HG03097 (cell line): ENCODE data around the gene UBTF.

ENCODE experiments used
- ATAC-seq: cut with Tn5 transposase; IDR thresholded peaks from one replicate; pipeline ENCODE4 v1.9.1; 2021; ENCODE audit not compliant: unreplicated experiment, low FRiP score

Gene UBTF, protein sequence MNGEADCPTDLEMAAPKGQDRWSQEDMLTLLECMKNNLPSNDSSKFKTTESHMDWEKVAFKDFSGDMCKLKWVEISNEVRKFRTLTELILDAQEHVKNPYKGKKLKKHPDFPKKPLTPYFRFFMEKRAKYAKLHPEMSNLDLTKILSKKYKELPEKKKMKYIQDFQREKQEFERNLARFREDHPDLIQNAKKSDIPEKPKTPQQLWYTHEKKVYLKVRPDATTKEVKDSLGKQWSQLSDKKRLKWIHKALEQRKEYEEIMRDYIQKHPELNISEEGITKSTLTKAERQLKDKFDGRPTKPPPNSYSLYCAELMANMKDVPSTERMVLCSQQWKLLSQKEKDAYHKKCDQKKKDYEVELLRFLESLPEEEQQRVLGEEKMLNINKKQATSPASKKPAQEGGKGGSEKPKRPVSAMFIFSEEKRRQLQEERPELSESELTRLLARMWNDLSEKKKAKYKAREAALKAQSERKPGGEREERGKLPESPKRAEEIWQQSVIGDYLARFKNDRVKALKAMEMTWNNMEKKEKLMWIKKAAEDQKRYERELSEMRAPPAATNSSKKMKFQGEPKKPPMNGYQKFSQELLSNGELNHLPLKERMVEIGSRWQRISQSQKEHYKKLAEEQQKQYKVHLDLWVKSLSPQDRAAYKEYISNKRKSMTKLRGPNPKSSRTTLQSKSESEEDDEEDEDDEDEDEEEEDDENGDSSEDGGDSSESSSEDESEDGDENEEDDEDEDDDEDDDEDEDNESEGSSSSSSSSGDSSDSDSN

DNA sequence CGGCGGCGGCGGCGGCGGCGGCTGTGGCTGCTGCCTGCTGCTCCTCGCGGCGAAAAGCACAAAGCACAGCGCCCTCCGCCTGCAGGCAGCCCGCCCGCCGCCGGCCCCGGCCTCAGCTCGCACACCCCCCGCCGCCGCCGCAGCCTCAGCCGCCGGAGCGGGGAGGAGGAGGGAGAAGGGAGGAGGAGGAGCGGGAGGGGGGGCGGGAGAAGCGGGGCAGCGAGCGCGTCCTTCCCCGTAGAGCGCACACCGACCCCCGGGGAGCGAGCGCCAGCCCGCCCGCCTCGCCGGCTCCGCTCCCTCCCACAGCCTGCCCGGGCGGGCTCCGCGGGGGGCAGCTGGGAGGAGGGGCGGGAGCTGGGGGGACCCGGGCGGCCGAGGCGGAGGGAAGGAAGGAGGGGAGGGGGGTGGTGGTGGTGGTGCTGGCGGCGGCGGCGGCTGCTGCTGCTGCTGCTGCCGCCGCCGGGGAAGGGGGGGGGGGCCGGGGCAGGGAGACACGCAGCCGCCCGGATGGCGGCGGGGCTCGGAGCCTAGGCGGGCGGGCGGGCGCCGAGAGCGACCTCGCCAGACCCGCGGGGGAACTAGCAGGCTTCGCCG, at the start of gene UBTF:
TSS of gene UBTF (minus strand) at position 60 of the 597 bp plus-strand sequence. CDS start 1,446 bp downstream, outside the sequence.
- peak; percentile 8 for ATAC-seq

DNA sequence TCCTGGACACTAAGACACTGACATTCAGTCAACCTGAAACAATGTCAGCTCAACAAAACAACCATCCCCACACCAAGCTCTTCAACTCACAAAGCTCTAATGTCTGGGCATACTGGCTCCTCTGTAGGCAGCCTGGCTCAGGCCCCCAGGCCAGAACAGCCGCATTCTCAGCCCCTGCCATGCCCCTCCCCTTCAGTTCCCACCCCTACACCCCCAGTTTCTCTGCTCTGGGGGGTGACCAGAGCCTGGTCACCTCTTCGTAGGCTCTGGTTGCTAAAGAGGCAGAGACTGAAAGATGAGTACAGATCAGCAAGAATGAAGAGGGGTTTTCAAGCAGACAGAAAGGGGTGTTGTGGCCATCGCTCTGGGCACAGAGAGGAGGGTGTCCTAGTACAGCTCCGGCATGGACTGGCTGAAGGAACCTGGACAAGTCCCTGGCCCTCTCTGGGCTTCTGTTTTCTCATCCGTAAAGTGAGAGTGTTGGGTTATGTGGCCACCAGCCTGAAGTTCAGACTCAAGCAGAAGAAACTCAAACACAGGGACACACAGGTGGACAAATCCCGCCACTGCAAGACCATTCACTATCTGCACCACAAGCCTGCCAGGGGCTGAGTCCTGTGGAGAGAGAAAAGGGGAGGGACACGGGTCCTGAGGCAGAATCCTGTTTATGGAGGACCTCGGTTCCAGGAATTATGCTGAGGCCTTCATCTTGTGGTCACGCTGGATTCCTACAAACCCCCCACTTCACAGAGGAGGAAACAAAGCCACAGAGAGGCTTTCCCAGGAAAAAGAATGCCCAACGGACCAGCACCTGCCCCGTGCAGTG, 49.4 kb upstream of the UBTF start:
- ATAC-seq = no peak

DNA sequence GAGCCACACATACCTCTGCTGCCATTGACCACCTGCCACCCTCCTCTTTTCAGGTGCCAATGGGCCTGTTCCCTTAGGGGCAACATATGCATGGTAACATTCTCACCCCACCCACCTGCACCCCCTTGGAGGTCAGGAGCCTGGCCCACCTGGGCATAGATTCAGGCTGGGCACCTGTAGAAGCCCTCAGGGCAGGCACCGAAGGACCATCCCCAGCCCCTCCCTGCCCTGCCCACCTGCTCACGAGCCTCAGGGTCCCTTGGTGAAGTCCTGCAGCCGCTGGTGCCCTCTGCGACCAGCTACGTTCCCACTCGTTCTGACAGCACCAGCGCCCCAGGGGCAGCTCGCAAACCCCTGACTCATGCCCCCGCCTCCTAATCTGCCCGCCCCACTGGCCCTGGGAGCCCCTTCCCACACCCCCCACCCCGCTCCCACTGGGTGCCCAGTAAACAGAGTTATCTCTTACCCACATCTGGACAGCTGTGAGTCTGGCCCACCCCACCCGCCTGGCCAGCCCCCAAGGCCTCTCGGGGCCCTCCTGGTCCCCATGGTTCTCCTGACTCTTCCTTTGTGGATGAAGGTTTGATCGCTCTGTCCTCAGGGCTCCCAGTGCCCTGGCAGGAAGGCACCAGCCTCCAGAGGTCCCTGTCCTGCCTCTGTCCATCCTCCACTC, 48.5 kb upstream of the UBTF start, which contains the start of gene SLC4A1:
TSS of gene SLC4A1 (minus strand) at position 318 of the 673 bp plus-strand sequence. CDS start 5,269 bp downstream, outside the sequence.
- no peak for ATAC-seq

DNA sequence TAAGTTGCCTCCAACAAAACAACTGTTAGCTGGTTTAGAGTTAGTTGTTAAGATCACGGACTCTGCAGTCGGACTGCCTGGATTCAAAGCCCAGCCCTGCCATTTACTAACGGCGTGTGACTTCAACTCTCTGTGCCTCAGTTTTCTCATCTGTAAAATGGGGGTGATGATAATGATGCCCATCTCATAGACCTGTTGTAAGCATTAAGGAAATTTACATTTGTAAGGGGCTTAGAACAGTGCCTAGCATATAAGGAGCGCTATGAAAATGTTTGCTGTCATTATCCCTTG, 47.6 kb upstream of the UBTF start:
- ATAC-seq = no peak

DNA sequence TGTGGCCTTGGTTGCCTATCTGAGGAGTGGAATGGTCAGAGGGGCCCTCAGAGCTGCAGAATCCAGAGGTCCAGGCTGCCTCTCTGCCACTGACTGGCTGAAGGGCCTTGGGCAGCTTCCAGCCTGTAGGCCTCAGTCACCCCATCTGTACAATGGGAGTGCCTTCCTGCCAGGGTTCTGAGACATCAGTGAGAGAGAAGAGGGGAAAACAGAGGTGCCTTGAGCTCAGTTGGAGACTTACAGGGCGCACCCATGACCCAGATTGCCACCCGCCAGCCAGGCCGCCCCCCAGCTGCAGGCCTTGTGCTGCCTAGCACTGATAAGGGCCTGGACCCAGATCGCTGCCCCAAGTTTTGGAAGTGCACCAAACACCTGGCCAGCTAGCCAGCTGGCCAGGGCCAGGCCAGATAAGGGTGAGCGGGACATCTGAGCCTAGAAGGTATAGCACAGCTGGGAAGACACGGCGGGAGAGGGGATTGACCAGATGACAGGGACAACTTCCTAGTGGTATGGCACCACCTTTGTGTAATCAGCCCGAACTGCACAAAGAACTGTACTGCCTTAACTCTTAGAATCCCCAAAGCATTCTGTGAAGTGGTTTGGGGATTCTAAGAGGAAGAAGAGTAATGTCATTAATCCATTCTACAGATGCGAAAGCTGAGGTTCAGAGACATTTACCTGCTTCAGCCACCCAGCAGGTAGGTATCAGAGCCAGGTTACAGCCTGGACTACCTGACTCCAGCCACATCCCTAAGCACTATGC, 47.1 kb upstream of the UBTF start:
- ATAC-seq = no peak

DNA sequence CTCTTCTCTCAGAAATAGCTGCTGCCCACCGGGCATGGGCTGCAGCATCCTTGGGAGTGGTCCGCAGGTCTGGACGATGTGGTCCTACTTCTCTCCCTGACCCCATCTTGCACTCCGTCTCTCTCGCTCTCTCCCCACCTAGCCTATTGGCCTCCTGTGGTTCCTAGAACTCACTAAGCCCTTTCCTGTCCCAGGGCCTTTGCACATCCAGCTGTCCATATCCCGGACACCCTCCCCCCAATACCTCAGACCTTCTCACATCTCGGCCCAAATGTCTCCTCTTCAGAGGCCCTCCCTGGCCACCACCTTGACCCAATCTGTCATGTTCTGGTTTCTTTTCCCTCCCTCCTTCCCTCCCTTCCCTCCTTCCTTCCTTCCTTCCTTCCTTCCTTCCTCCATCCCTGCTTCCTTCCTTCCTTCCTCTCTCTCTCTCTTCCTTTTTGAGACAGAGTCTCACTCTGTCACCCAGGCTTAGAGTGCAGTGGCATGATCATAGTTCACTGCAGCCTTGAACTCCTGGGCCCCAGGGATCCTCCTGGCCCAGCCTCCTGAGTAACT, 43.9 kb upstream of the UBTF start:
- ATAC-seq = no peak

DNA sequence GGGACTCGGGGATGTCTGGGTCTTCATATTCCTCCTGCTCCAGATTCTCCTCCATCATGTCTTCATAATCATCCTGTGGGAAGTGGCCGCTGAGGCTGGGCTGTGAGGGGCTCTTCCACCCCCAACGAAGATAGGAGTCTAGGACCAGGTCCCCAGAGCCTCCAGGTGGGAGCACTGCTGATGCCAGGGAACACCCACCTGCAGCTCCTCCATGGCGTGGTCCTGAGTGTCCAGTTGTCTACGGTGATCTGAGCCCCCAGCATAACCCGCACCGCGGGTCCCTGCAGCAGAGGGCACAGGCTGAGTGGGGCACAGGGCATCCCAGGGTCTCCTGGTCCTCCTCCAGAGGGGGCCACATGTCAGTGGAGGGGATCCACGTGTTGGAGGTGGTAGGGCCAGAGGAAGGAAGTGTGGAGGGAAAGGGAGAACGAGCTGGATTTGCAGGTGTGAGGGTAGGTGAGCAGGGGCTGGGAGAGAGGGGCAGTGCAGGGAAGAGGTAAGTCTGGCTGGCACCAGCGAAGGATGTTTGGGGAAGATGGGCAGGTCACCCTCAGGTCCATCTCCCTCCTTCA, 43.3 kb upstream of the UBTF start:
- ATAC-seq = no peak

DNA sequence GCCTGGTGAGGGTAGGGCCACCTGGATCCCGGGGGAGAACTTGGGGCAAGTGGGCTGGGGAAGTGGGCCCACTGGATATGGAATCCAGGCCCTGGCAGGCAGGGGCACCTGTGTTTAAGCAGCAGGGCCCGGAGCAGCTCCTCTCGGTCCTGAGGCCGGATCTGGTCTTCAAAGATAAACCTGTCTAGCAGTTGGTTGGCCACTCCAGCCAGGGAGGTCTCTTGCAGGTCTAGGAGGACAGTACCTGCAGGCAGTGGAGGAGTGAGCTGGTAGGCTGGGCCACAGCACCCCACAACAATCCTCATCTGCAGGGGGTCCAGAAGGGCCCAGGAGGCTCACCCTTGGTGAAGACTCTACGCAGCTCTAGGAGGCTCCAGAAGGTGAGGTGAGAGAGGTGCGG, 40.8 kb upstream of the UBTF start:
- no peak for ATAC-seq

DNA sequence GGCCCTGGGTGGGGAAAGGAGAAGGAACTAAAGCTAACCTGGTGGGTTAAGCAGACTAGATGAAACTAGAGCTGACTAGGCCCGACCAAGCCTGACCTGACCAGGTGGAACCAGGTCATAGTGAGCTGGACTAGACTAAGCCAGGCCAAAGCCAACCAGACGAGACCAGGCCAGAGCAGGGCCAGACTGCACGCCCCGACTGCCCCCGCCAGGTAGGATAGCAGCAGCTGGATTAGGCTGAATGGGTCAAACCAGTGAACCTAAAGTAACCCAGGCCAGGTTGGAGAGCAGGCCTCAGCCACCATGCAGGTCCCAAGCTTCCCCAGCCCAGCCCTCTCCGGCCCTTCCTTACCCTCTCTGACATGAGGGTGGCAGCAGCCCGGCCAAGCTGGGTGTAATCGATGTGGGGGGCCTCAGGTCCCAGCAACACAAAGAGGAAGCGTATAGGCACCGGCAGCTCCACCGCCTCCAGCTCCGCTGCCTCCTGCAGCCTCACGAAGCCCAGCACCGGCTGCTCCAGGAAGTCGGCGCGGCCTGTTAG, 39.4 kb upstream of the UBTF start:
- no peak for ATAC-seq

DNA sequence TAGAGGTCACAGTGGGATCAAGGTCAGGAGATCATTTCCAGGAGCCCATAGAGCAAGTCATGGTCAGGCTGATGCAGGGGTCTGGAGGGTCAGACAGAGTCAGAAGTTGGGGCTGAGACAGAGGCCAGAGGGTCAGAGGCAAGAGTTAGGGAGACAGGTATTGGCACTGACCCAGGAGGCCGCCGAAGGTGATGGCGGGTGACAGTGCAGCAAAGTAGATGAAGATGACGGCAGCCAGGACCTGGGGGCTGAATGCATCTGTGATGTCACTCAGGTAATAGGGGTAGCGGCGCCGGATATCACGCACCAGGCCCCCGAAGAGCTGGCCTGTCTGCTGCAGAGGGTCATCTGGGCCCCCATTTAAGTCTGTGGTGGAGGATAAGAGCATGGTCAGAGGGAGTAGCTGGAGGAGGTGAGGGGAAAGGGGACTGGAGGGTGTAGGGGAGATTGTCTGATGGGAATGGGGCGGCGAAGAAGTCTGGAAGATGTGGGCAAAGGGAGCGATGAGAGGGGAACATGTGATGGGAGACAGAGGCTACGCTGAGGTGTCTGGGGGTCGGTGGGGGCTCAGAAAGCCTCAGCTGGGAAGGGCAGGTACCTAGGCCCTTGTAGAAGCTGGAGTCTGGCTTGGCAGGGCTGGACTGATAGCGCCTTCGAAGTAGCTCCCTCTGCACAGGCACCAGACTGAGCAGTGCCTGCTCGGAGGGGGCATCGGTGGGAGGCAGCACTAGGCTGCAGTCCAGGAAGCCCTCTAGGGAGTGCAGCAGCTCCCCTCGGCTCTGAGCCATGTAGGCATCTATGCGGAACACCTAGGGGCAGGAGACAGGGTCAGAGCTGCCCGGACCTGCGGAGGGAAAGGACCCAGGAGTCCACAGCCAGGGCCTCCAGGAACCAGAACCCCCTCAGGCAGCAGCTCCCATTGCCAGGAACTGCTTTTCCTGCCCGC, 38.6 kb upstream of the UBTF start:
- ATAC-seq = no peak

DNA sequence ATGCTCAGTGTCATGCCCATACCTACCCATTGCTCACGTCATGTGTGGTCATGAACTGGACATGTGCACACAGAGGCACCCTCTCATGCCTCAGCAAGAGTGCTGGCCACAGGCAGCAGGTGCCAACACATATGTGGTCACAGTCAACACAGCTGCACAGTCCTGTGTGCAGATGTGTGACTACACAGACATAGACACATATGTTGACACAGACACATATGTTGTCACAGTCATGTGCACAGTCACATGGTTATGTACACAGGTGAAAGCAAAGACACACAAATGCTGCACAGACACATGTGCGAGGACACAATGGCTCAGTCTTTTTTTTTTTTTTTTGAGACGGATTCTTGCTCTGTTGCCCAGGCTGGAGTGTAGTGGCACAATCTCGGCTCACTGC, 37.2 kb upstream of the UBTF start:
- ATAC-seq = no peak

DNA sequence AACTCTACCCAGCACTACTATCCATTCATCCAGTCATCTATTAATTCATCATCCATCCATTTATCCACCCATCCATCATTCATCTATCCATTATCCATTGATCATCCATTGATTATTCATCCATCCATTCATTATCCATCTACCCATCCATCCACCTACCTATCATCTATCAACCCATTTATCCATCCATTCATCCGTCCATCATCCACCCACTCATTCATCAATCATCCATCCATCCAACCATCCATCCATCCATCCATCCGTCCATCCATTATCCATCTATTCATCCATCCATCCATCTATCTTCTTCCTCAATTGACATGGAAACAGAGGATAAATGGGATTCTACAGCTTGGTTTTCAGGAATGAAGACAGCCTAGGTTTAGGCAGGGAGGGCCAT, 36.4 kb upstream of the UBTF start:
- no peak for ATAC-seq

DNA sequence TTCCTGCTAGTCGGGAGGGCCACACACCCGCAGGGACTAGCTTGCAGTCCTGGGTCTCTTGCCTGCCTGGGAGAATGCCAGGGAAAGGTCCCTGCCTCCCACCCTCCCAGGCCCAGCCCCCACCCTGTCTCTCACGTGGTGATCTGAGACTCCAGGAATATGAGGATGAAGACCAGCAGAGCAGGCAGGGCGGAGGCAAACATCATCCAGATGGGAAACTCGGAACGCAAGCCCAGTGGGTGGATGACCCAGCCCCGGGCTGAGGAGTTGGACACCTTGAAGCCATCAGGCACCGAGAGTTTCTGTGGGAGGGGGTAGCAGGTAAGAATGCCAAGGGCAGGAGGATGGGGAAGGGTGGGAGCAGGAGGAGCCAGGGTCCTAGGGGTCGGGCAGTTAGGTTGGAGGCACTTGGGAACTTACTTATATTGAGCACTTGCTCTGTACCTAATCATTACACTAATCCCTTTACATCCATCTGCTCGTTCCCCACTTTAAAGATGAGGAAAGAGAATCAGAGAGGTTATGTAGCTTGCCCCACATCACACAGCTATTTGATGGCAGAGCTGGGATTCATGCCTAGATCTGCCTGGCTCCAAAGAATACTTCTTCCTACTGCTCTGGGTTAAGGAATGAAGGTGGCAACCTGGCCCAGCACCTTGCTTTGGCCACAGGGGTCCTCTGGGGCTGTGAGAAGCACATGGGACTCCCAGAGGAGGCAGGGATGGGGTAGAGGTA, 35.1 kb upstream of the UBTF start:
- no peak for ATAC-seq

DNA sequence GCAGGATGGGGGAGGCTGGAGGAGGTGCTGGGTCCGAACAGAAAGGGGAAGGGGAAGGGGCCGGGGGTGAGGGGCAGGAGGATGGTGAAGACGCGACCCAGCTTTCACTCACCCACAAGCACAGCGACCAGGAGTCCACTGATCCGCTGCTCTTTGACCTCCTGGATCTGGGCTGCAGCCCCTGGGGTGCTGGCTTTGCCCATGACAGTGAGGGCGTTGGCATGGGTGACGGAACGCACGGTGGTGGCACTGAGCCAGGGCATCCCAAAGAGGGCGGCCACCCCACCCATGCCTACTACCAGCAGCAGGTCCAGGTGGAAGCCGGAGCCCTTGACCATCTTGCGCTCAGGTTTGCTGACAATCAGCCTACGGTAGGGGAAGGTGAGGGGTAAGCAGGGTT, 33.5 kb upstream of the UBTF start:
- ATAC-seq = no peak

DNA sequence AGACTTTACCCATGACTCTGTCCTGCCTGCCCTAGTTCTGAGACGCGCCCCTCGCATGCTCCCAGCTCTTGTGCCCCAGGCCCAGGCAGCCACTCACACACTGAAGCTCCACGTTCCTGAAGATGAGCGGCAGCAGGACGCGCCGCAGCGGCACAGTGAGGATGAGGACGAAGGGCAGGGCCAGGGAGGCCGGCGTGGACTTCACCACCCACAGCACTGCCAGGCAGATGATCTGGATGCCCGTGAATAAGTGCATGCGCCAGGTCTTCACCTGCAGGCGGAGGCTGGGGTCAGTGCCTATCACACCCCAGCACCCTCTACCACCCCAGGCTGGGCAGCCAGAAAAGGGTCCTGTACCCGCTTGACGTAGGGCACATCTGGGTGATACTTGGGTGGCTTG, 31.6 kb upstream of the UBTF start:
- no peak for ATAC-seq

DNA sequence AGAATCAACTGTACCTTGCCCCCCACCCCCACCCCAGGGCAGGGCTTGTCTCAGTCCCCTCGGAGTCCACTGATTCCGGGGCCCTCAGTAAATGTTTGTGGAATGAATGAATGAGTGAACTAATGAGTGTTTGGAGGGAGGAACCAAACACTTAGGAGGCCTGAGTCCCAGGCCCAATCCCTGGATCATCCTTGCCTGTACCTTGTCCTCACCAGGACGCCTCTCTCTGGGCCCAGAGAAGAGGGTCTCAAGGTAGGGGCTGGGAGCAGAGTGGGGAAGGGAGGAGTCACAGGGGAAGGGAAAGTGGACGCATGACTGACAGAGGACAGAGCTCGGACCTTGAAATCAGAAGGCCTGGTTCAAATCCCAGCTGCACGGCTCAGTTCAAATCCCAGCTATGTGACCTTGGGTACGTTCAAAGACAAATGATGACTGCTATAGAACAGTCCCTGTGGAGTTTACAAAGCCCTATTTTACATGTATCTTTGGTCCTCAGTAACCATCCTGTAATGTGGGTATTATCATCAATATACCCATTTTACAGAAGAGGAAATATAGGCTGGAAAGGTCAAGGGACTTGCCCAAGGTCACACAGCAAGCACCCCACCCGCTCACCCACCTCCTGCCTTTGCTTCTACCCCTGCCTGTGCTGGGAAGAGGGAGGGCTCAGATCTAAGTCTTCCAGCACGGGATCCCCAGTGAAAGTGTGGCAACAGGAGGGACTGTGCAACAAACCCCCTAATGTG, 30.2 kb upstream of the UBTF start:
- ATAC-seq = no peak
